ENCODE data around the gene PRSS33.
A peak's percentile ranks its signal among the peaks of the same experiment; 100 is the strongest.

PRSS33 gene

GRCh38 chr16:2799205-2799858 lies 12.0 kb upstream of the PRSS33 start:
- DNase-seq (ENCODE audit: low spot score): no peak
- no peak for FAIRE-seq

- no peak for FAIRE-seq
Measured at GRCh38 chr16:2798723-2799204, 11.4 kb upstream of the PRSS33 start.

GRCh38 chr16:2795395-2796143 lies 8.2 kb upstream of the PRSS33 start:
- DNase-seq (ENCODE audit: low spot score) (no peak), FAIRE-seq (no peak)

More at GRCh38 chr16:2798723-2799204, 11.4 kb upstream of the PRSS33 start:
- DNase-seq (ENCODE audit: low spot score): no peak

GRCh38 chr16:2792940-2793339 lies 5.6 kb upstream of the PRSS33 start:
- FAIRE-seq (no peak), DNase-seq (ENCODE audit: low spot score) (no peak)

- DNase-seq (ENCODE audit: low spot score) (no peak), FAIRE-seq (no peak)
Measured at GRCh38 chr16:2791174-2791573, 3.8 kb upstream of the PRSS33 start.

- no peak for FAIRE-seq
- DNase-seq (ENCODE audit: low spot score): no peak
Measured at GRCh38 chr16:2790631-2791030, 3.3 kb upstream of the PRSS33 start.

- no peak for FAIRE-seq
- DNase-seq (ENCODE audit: low spot score): no peak
Measured at GRCh38 chr16:2787961-2788360, 601 bp upstream of the PRSS33 start.

GRCh38 chr16:2786826-2787151 lies 571 bp downstream of the PRSS33 start:
- DNase-seq (ENCODE audit: low spot score) (no peak), FAIRE-seq (no peak)

- DNase-seq (ENCODE audit: low spot score): no peak
- FAIRE-seq: peak; percentile 62
Measured at GRCh38 chr16:2786061-2786825, 1.1 kb downstream of the PRSS33 start.

GRCh38 chr16:2785101-2785991 lies 2.0 kb downstream of the PRSS33 start:
- no peak for FAIRE-seq
- no peak for DNase-seq (ENCODE audit: low spot score)

- FAIRE-seq (peak; percentile 20), DNase-seq (ENCODE audit: low spot score) (no peak)
Measured at GRCh38 chr16:2784358-2785100, 2.8 kb downstream of the PRSS33 start.

- DNase-seq (ENCODE audit: low spot score): no peak
- FAIRE-seq: no peak
Measured at GRCh38 chr16:2783581-2784357, 3.6 kb downstream of the PRSS33 start.

- no peak for DNase-seq (ENCODE audit: low spot score)
- peak; percentile 42 for FAIRE-seq
Measured at GRCh38 chr16:2782583-2783351, 4.6 kb downstream of the PRSS33 start.

GRCh38 chr16:2779978-2780898 lies 7.1 kb downstream of the PRSS33 start:
- no peak for FAIRE-seq
- DNase-seq (ENCODE audit: low spot score): no peak

GRCh38 chr16:2779151-2779920 lies 8.0 kb downstream of the PRSS33 start:
- DNase-seq (ENCODE audit: low spot score) (no peak), FAIRE-seq (no peak)

- no peak for FAIRE-seq
- no peak for DNase-seq (ENCODE audit: low spot score)
Measured at GRCh38 chr16:2778630-2778958, 8.8 kb downstream of the PRSS33 start.

GRCh38 chr16:2777903-2778629 lies 9.3 kb downstream of the PRSS33 start:
- FAIRE-seq (no peak), DNase-seq (ENCODE audit: low spot score) (peak; percentile 32)
